ENCODE data around the gene RASA3.

The RASA3 gene

GRCh38 chr13:114154476-114154875, 22.1 kb upstream of the RASA3 start:
- TF ChIP-seq CTCF (conservative IDR thresholded peaks at IDR 0.05; ENCODE audit: low read depth, low read length): no peak
- H3K4me3 ChIP-seq (ENCODE audit: low read depth, low read length): no peak overlapping the region
- DNase-seq (ENCODE audit: low read depth): no peak

DNA sequence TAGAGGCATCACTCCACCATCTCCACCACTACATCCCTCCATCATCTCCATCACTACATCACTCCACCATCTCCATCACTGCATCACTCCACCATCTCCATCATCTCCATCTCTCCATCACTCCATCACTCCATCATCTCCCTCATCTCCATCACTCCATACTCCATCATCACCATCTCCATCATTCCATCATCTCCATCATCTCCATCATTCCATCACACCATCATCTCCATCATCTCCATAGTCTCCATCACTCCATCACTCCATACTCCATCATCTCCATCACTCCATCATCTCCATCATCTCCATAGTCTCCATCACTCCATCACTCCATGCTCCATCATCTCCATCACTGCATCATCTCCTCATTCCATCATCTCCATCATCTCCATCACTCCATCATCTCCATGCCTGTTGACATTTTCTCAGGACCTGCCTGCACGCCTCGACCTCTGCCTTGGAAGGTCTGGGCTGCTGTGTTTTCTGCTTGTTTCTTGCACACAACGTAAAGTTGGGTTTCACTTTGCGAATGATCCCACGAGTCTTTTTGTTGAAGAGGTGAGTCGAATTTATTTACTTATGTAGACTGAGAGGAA, 21.2 kb upstream of the RASA3 start:
- H3K4me3 ChIP-seq (ENCODE audit: low read depth, low read length): no peak overlapping the region
- TF ChIP-seq CTCF (conservative IDR thresholded peaks at IDR 0.05; ENCODE audit: low read depth, low read length): no peak
- no peak for DNase-seq (ENCODE audit: low read depth)

DNA sequence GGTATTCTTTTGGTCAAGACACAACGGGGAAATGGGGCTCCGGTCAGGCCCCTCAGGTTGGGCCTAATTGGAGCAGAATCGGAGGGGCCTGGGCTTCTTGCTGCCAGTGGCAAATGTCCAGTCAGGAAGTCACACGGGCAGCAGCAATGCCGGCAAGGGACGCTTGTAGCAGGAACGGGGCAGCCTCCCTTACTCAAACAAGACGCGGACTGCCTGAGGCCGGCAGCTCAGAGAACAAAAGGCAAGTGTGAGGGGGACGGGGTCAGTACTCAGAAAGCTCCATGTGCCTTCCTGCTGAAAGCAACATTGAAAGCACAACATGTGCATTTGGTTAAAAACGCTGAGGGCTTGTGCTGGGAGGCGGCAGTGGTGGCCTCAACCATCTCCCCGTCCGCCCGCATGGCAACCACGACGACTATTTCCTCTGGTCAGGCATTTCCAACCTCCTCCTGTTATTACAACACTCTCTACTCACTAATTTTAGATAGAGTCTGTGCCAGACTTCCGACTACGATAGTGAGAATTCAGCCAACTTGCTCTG, 20.5 kb upstream of the RASA3 start:
- peak; percentile 69 for DNase-seq (ENCODE audit: low read depth)
- no peak for TF ChIP-seq CTCF (conservative IDR thresholded peaks at IDR 0.05; ENCODE audit: low read depth, low read length)
- H3K4me3 ChIP-seq (ENCODE audit: low read depth, low read length): no peak overlapping the region

DNA sequence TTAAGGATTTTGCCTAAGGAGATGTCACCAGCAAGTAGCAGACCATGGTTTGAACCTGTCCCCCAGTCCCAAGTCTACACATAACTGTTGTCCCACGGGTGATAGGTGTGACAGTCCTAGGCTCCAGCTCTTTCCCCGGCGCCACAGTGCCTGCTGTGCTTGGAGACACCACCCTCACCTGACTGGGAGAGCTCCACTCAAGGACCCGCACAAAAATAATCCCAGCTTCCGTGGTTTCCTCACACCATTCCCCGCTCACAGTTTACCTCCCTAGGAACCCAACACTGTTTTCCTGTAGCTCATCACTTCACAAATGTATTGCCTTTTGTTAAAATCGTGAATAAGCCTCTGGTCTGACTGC, 19.8 kb upstream of the RASA3 start:
- no peak for DNase-seq (ENCODE audit: low read depth)
- TF ChIP-seq CTCF (conservative IDR thresholded peaks at IDR 0.05; ENCODE audit: low read depth, low read length): no peak
- H3K4me3 ChIP-seq (ENCODE audit: low read depth, low read length): no peak overlapping the region

DNA sequence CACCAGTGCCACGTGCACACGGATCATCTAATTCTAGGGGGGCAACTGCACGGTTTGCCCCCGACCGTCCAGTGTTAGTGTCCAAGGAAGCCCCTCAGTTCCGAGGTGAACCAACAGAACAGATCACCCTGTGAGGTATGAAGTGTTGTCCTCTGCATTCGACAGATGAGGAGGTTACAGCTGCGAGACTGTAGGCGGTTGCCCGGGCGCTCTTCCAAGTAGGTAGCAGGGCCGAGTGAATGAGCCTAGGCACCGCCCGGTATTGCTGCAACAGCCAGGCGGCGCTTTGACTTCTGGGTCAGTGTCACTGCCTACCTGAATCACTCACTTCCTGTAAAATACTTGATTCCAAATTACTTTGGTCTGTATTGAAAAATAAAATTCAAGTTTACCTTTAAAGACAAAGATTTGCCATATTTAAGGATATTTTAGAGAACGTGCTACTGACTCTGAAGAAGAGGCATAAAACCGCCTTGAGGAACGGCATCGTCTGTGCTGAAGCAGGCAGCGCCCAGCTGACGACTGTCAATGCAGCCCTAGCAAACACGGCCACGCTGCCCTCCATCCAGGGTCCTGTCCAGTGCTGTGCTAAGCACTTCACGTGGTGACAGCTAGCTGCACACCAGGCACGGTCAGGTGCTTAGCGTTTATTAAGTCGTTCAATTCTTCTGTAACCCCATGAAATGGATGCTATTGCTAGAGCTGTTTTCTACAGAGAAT, 19.3 kb upstream of the RASA3 start:
- H3K4me3 ChIP-seq (ENCODE audit: low read depth, low read length): no peak overlapping the region
- no peak for DNase-seq (ENCODE audit: low read depth)

GRCh38 chr13:114151031-114151430, 18.6 kb upstream of the RASA3 start:
- no peak for DNase-seq (ENCODE audit: low read depth)
- no peak for TF ChIP-seq CTCF (conservative IDR thresholded peaks at IDR 0.05; ENCODE audit: low read depth, low read length)
- H3K4me3 ChIP-seq (ENCODE audit: low read depth, low read length): no peak overlapping the region

More for the DNA sequence above, 19.3 kb upstream of the RASA3 start:
- no peak for TF ChIP-seq CTCF (conservative IDR thresholded peaks at IDR 0.05; ENCODE audit: low read depth, low read length)

All from choroid plexus epithelial cell (primary cell).